DMS153 treated with DMSO at 0.1 percent for 48 hours (cell line): ENCODE results near the gene LCN6.

Source experiments
- DNase-seq: peaks from one replicate; lab custom pipeline; 2025; ENCODE audit not compliant: unreplicated experiment; lab: John Stamatoyannopoulos, UW

The LCN6 gene

GRCh38 chr9:136726631-136727191 is 21.6 kb downstream of the LCN6 start:
- DNase-seq: no peak

DNA sequence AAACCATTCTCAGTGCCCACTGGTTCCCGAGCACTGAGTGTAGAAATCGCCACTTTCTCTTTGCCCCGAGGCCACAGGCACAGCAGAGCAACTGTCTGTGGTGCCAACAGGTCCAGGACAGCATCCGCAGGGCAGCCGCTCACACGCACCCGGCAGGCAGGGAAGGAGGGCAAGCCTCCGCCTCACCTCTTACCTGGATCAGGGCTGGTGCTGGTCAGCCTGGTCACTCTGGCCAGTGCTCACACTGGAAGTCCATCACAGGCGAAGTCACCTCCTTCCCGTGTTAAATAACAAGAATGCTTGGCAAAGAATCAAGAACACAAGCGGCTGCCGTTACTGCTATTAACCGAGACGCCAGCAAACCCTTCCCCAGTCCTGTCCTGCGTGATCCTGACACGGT is 22.2 kb downstream of the LCN6 start:
- no peak for DNase-seq

DNA sequence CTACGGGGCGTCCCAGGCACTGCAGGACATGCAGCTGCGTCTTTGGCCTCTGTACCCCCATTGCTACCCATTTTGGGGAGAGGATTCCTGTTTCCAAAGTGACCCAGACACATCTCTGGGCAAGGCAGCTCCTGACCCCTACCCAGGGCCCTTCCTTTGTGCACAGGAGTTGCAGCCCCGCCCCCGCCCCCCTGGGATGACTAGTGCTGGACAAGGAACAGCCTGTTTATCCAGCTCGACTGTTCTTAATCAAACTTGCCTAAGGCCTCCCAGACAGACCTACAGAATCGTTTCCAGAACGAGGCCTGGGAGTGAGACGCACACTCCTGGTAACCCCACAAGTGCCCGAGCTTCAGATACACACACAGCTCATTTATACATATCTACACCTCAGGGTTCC is 22.7 kb downstream of the LCN6 start:
- DNase-seq: no peak

DNA sequence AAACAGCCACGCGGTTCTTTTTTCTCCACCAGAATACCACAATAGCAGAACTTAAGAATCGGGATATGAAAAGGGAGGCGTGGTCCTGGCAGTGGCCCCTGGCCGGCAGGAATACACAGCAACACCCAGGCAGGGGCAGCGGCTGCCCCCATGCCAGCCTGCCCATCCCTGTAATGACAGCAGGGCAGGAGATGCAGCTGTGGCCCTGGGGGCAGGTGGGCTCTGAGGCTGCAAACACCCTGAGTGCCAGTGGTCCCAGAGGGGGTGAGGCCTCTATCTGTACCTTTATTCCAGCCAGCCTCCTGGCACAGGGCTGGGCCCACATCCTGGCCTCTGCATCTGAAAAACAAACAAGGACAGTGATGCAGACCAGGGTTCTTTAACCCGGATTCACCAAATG is 23.6 kb downstream of the LCN6 start:
- DNase-seq: no peak

DNA sequence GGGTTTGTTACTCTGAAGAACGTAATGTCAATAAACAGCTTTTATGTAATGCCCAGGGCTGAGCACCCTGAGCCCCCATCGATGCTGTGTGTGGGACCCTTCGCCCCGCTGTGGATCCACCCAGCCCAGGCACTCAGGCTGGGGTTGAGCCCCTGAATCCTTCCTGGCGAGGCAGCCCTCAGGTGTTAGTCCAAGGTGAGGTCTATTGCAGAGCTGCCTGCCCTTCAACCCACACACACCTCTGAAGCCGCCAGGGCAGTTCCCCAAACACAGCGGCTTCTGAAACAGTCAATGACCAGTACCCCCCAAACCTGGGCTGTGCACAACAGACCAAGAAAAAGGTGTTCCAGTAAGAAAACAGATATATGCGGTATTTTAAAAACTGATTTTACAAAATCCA is 24.3 kb downstream of the LCN6 start:
- no peak for DNase-seq

- no peak for DNase-seq
These were observed 24.9 kb downstream of the LCN6 start for GRCh38 chr9:136723362-136723976.

DNA sequence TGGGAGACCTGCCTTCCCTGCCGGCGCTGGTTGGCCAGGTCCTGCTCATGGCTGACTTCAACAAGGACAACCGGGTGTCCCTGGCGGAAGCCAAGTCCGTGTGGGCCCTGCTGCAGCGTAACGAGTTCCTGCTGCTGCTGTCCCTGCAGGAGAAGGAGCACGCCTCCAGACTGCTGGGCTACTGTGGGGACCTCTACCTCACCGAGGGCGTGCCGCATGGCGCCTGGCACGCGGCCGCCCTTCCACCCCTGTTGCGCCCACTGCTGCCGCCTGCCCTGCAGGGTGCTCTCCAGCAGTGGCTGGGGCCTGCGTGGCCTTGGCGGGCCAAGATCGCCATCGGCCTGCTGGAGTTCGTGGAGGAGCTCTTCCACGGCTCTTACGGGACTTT is 25.4 kb downstream of the LCN6 start:
- DNase-seq: no peak

GRCh38 chr9:136722093-136722968 is 26.0 kb downstream of the LCN6 start:
- no peak for DNase-seq

- DNase-seq: no peak
These were observed 26.8 kb downstream of the LCN6 start for GRCh38 chr9:136721339-136722092.

GRCh38 chr9:136720898-136721338 is 27.4 kb downstream of the LCN6 start:
- no peak for DNase-seq

DNA sequence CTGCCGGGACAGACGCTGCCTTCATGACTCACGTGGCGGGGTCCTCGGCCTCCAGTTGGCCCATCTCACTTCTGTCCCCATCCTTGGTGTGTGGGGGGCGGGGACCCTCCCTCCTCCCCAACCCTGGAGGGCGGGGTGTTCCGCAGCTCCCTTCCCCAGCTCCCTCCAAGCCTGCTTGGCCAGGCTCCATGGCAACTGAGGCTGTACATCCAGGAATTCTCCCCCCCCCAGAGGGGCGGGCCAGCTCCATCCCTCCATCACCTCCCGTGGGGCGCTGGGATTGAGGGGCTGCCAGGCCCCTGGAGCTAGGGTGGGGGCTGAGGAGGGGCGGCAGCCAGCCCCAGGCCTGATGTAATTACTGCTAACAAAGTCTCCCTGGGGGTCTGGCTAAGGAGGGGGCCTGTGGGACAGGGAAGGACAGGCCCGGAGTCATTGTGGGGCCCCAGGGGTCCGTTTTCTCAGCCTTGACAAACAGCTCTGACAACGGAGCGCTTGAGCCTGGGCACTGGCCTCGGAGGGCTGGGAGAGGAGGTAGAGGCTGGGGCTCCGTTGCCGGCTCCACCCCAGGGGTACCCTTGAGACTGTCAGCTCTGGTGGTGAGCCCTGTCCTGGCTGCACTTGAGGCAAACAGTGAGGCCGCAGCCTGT is 28.0 kb downstream of the LCN6 start:
- DNase-seq: no peak

- DNase-seq: no peak
These were observed 29.0 kb downstream of the LCN6 start for GRCh38 chr9:136719195-136719880.

DNA sequence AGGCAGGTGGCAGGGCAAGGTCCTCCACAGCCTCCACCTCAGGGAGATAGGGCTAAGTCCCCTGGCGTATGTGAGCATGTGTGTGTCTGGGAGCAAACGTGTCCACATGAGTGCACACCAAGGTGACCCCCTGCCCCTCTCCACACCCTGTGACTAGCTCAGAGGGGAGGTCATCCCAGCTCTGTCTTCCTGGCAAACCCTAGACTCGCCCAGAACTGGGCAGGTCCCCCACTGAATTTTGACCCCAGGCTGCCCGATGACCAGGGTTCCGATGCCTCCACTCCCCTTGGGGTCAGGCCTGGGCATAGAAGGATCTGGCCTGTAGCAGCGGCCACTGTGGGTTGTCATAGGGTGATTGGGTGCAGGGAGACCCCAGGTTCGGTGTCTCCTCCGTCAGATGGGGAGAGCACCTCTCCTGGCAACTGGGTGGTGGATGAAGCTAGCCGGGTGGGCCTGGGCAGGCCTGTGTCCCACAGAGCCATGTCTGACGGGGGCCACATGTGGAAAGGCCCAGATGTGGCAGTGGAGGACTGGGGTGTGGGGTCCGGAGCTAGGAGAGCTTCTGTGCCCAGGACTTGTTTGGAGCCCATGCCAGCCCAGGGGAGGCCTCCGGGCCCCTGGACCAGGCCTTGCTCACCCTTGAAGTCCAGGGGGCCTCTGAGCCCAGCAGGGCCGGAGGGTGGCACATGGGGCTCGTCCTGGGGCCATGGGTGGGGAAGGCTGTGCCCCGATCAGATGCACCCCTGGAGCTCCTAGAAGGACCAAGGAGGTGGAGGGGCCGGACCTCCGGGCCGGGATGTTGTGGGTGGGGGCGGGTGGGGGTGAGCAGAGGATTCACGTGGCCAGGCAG is 29.8 kb downstream of the LCN6 start:
- no peak for DNase-seq

DNA sequence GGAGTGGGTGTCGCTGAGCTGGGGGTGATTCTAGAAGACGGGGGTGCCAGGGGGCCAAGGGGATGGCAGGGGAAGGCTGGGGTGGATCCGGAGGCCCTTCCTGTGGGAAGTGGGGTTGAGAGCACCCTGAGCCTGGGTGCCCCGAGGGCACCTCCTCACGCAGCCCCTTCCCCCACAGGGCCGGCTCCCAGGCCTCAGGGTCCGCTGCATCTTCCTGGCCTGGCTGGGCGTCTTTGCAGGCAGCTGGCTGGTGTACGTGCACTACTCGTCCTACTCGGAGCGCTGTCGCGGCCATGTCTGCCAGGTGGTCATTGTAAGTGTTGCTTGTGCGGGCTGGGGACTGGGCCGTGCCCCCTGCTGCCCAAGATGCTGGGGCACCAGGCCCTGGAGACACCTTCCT is 30.9 kb downstream of the LCN6 start:
- no peak for DNase-seq

GRCh38 chr9:136714893-136715274 is 33.4 kb downstream of the LCN6 start:
- DNase-seq: no peak

- DNase-seq: no peak
These were observed 34.0 kb downstream of the LCN6 start for GRCh38 chr9:136714096-136714892.

- no peak for DNase-seq
These were observed 34.8 kb downstream of the LCN6 start for GRCh38 chr9:136713550-136713949.

- DNase-seq: no peak
These were observed 35.4 kb downstream of the LCN6 start for GRCh38 chr9:136712690-136713544.
